Muscle layer of duodenum (tissue), 2 donors: ENCODE measurements around the gene NAA50.

Experiments
- H3K27ac ChIP-seq: one replicate; pipeline ENCODE4 v1.7.0; 2013; ENCODE audit warnings: mild to moderate bottlenecking, low read length
- H3K27me3 ChIP-seq: one replicate; pipeline ENCODE4 v1.7.0; 2013; ENCODE audit warnings: low read depth, mild to moderate bottlenecking, control low read depth, low read length
- H3K36me3 ChIP-seq, 2 donors: one replicate each; pipeline ENCODE4 v1.7.0; 2013; ENCODE audit warnings: low read length in 2 of 2, control low read depth in 1 of 2, mild to moderate bottlenecking in 1 of 2; ENCODE audit not compliant: insufficient read depth in 2 of 2, control insufficient read depth in 1 of 2
- H3K4me1 ChIP-seq, 2 donors: one replicate each; pipeline ENCODE4 v1.7.0; 2013; ENCODE audit warnings: low read length in 2 of 2, mild to moderate bottlenecking in 2 of 2, control low read depth in 1 of 2, moderate library complexity in 1 of 2; ENCODE audit not compliant: insufficient read depth in 2 of 2, control insufficient read depth in 1 of 2
- H3K4me3 ChIP-seq, 2 donors: one replicate each; pipeline ENCODE4 v1.7.0; 2013; ENCODE audit warnings: low read length in 2 of 2, low read depth in 1 of 2, mild to moderate bottlenecking in 1 of 2
- H3K9me3 ChIP-seq, 2 donors: one replicate each; pipeline ENCODE4 v1.7.0; 2013; ENCODE audit warnings: low read length in 2 of 2, control low read depth in 1 of 2, mild to moderate bottlenecking in 1 of 2; ENCODE audit not compliant: control insufficient read depth in 1 of 2
- donor health status: healthy.

NAA50 gene

DNA sequence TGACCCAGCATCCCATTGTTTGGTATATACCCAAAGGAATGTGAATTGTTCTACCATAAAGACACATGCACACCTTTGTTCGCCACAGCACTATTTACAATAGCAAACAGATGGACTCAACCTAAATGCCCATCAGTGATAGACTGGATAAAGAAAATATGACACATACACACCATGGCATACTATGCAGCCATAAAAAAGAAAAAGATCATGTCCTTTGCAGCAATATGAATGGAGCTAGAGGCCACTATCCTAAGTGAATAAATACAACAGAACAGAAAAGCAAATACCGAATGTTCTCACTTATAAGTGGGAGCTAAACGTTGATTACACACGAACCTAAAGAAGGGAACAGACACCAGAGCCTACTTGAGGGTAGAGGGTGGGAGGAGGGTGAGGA lies 38.2 kb downstream of the NAA50 start:
- H3K4me1 ChIP-seq = no peaks in the 10 kb centered on the region

DNA sequence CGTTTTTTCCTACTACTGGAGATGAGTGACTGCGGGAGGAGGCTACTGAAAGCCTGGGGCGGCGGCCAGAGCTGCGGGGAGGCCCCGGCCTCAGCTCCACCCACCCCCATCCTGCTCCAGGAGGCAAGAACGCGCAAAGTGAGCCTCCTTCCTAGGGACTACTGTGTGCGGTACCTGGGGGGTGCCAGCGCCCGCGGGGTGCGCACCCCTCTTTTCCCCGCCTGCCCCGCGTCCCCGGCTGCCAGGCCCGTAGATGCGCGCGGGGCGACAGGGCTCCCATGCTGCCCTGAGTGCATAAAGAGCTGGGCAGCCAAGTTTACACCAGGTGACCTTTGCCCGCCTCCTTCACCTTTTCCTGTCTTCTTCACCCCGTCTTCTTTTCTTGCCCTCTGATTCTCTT lies 47.1 kb downstream of the NAA50 start:
- H3K27ac ChIP-seq = no peak overlapping the region

More for the DNA sequence above, 38.2 kb downstream of the NAA50 start:
- H3K27ac ChIP-seq = no peak overlapping the region
- no peaks in the 10 kb centered on the region for H3K36me3 ChIP-seq
- H3K4me3 ChIP-seq = no peak overlapping the region
- H3K27me3 ChIP-seq = no peaks in the 10 kb centered on the region
- H3K9me3 ChIP-seq = no peaks in the 10 kb centered on the region

DNA sequence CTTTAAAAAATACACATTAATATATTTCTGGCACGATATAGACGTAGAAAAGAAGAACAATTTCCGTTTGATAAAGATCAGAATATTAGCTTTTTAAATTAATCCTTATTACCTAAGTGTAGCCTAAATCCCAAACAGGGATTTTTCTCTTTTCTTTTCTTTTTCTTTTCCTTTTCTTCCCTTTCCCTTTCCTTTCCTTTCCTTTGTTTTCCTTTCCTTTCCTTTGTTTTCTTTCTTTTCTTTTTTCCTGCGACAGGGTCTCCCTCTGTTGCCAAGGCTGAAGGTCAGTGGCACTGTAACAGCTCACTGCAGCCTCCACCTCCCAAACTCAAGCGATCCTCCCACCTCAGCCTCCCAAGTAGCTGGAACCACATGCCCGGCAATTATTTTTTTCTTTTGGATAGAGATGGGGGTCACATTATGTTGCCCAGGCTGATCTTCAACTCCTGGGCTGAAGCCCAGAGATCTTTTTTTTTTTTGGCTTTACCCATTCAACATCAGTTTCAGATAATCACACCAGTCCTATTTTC lies 47.8 kb downstream of the NAA50 start:
- Histone ChIP-seq H3K36me3 (no peaks in the 10 kb centered on the region), H3K27ac (peak overlapping the region; percentile 98), H3K4me1 (peaks cover 4 to 29% of the 10 kb centered on the region in 2 donors), H3K27me3 (no peaks in the 10 kb centered on the region), H3K9me3 (no peaks in the 10 kb centered on the region), H3K4me3 (peak overlapping the region; percentile 46 to 93)

More for the DNA sequence above, 47.1 kb downstream of the NAA50 start:
- H3K4me3 ChIP-seq = peak overlapping the region; percentile 46 to 57
- no peaks in the 10 kb centered on the region for H3K9me3 ChIP-seq
- no peaks in the 10 kb centered on the region for H3K27me3 ChIP-seq
- H3K4me1 ChIP-seq = peaks cover 4 to 29% of the 10 kb centered on the region in 2 donors
- no peaks in the 10 kb centered on the region for H3K36me3 ChIP-seq

DNA sequence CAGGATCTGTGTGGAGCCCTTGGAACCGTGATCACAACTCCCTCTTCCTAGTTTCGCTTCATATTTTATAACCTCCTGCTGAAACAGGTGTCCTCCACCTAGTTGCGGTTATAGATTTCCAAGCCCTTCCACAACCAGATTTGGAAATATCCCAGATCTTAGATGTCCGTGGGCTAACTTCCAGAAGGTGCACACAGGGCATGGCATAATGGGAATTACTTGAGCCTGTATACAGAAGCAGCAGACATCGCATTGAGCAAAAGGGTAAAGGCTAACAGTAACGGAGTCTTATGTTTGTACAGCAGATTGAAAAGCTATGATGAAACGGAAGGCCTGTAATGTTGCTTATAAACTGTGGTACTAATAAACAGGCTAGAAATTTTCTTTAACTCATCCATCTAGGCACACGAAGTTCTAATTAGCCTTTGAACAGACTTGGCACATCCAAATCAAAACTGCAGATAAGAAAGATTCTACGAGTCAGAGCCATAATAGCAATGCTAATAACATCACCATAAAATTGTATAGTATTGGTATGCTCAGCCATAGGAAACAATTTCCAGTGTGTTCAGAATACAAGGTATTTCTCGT lies 48.5 kb downstream of the NAA50 start:
- Histone ChIP-seq H3K4me1 (peaks cover 4 to 29% of the 10 kb centered on the region in 2 donors), H3K27me3 (no peaks in the 10 kb centered on the region), H3K9me3 (no peaks in the 10 kb centered on the region), H3K36me3 (no peaks in the 10 kb centered on the region), H3K27ac (peak overlapping the region; percentile 98), H3K4me3 (peak overlapping the region; percentile 93 to 100)

DNA sequence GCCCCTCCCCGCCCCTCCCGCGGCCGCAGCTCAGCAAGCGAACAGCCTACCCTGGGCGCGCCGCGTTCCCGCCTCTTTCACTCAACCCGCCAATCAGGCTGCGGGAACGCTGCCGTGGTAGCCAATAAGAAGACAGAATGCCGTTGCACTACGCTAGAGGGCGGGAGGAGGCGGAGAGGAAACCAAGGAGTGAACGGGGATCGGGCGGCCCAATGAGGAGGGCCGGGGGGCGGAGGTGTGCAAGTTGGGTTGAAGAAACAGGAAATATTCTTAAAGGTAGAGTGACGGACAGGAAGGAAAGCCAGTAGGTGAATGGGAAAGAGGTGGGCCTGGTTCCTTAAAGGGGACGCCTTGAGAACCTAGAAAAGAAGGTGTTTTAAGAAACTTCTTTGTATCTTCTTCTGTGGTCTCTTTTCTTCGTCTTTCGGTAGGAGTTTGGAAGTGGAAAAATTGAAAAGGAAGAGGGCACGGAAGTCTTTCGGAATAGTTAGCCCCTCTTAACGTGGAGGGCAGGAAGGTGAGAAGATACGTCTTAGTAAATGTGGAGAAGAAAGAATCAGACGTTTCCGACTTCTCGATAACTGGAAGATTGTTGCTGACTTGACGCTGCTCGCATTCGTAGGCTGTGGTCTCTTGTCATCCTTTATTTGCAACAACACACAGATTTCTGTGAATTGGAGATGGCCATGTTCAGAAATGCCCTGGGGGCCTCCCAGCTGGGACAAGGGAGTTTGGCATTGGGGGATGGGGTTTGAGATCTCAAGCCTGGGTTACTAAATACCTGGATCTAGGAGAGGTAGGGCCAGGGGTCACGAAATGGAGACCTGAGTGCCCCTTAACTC lies 49.2 kb downstream of the NAA50 start:
- Histone ChIP-seq H3K9me3 (no peaks in the 10 kb centered on the region), H3K36me3 (no peaks in the 10 kb centered on the region), H3K4me3 (peak overlapping the region; percentile 95 to 100), H3K4me1 (peaks cover 4 to 29% of the 10 kb centered on the region in 2 donors), H3K27ac (peak overlapping the region; percentile 98), H3K27me3 (no peaks in the 10 kb centered on the region)

DNA sequence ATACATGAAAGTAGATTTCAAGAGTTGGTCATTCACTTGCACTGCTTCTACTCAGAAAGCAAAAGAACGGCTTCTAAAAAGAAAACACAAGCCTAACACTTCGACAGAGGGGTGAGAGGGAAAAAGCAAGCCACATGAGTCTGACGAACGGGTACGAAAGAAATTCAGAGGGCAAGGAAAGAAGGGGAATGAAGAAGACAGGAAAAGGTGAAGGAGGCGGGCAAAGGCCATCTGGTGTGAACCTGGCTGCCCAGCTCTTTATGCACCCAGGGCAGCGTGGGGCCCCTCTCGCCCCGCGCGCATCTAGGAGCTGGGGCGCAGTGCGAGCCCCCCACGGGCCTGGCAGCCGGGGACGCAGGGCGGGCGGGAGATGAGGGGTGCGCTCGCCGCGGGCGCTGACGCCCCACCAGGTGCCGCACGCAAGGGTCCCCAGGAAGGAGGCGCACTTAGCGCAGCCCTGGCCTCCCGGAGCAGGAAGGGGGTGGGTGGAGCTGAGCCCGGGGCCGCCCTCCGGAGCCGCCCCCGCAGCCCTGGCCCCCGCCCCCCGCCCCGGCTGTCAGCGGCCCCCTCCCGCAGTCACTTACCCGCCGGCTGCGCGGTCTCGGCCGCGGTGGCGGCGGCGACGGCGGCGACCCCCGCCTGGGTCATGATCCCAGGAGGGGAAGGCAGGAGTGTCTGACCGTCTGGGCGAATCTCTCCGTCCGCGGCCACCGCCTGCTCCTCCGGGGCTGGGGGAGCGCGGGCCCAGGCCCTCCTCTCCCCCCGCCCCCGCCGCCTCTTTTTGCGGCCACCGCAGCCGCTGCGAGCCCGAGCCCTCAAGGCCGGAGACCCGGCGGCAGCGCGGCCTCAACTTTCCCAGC lies 50.0 kb downstream of the NAA50 start, which contains the start of gene USF3:
TSS of gene USF3 (minus strand) at position 857 of the 860 bp plus-strand sequence. CDS start 21,764 bp downstream, outside the sequence.
- H3K9me3 ChIP-seq = no peaks in the 10 kb centered on the region
- peak within 1 kb of the TSS; percentile 95 to 100 for H3K4me3 ChIP-seq
- peak within 1 kb of the TSS; percentile 98 for H3K27ac ChIP-seq
- H3K36me3 ChIP-seq = no peaks in the 10 kb centered on the region
- H3K27me3 ChIP-seq = no peaks in the 10 kb centered on the region
- peaks cover 4 to 29% of the 10 kb centered on the region in 2 donors for H3K4me1 ChIP-seq

DNA sequence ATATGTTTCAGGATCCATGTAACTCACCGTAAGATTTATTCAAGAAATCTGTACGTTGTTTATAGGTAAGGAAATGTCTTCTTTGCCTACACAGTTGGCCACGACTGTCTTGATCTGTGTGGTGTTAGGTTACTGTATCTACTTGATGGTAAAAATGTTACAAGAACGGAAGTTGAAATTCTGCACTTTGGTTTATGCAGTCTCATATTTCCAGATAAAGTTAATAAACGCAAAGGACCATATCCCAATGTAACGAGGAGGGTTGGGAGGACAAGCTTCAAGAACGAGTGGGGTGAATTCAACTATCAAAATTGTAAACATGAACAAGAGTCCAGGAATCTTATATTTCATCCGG lies 50.6 kb downstream of the NAA50 start:
- Histone ChIP-seq H3K27me3 (no peaks in the 10 kb centered on the region), H3K36me3 (no peaks in the 10 kb centered on the region), H3K27ac (peak overlapping the region; percentile 70), H3K4me3 (peak overlapping the region; percentile 80 to 95), H3K4me1 (peaks cover 4 to 29% of the 10 kb centered on the region in 2 donors), H3K9me3 (no peaks in the 10 kb centered on the region)

DNA sequence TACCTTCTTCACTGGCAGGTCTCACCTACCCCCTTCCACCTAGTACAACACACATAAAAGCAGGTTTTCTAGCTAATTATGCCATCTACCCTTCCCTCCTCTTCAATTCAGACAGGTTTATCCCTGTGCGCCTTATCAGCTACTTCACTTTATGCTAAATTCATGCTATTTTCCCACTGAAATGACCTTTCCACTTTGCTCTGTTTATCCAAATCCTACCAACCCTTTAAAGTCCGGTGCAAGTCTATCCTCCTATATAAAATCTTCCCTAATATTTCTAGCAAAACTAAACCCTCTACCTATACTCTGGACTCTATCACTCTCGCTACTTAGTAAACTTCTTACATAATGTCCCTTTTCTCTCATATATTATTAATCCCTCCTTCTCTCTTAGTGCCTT lies 55.6 kb downstream of the NAA50 start:
- Histone ChIP-seq H3K9me3 (no peaks in the 10 kb centered on the region), H3K36me3 (peaks cover 0 to 3% of the 10 kb centered on the region in 2 donors), H3K4me3 (no peak overlapping the region), H3K4me1 (peaks cover 0 to 22% of the 10 kb centered on the region in 2 donors), H3K27me3 (no peaks in the 10 kb centered on the region), H3K27ac (no peak overlapping the region)

DNA sequence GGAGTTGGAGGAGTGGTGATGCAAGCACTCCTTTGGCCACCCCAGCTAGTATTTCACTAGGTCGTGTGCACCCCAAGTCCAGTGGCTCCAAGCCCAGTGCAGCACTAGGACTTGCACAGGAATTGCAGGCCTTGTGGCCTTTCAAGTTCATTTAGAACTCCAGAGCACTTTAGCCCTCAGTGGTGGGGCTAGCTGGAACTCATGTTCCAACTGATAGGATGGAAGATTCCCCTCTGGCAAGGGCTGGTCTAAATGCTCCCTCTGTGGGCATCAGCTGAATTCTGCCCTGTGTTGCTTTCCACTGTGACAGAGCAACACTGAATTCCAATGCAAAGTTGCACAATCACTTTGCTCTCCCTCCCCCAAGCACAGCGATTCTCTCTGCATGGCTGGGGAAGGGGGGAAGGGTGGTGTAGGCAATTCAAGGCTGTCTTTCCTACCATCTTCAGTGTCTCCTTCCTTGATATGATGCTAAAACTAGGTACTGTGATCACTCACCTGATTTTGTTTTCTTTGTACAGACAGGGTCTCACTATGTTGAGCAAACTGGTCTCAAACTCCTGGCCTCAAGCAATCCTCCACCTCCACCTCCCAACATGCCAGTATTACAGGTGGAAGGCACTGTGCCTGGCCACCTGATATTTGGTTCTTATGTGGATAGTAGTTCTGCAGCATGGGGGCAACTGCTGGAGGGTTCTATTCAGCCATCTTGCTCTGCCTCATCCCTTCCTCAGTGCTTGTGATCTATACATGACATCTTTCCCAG lies 59.9 kb downstream of the NAA50 start:
- no peaks in the 10 kb centered on the region for H3K9me3 ChIP-seq
- H3K4me3 ChIP-seq = no peak overlapping the region
- H3K4me1 ChIP-seq = peaks cover 0 to 9% of the 10 kb centered on the region in 2 donors
- H3K27me3 ChIP-seq = no peaks in the 10 kb centered on the region
- no peak overlapping the region for H3K27ac ChIP-seq
- peaks cover 0 to 3% of the 10 kb centered on the region in 2 donors for H3K36me3 ChIP-seq

DNA sequence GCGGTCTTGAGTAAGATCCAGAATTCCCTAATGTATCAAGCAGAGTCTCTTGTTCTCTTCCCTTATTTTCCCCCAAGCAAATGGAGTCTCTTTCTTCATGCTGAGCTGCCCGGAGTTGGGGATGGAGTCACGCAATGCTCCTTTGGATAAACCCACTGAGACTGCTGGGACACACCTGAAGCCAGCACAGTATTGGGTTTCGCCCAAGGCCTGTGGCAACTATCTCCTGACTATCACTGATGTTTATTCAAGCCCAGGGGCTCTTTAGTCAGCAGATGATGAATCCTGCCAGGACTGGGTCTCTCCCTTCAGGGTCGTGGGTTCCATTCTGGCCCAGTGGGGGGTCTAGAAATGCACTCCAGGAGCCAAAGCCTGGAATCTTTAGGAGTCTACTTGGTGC lies 60.9 kb downstream of the NAA50 start:
- no peak overlapping the region for H3K27ac ChIP-seq
- peaks cover 0 to 3% of the 10 kb centered on the region in 2 donors for H3K36me3 ChIP-seq
- no peaks in the 10 kb centered on the region for H3K9me3 ChIP-seq
- H3K4me3 ChIP-seq = no peak overlapping the region
- H3K4me1 ChIP-seq = peaks cover 0 to 9% of the 10 kb centered on the region in 2 donors
- no peaks in the 10 kb centered on the region for H3K27me3 ChIP-seq
